Hair follicle dermal papilla cell (primary cell): ENCODE data around the gene ELMO2. TPM values are rescaled to one million over a fixed set of nuclear protein-coding genes. Genes with fewer than 3 reads are reported as not detected.

ENCODE experiments used
- total RNA-seq: library from RNA; depleted of rRNA; stranded (reverse); fragments of >200 nt; gene quantifications from 2 replicates; pipeline ENCODE4 v1.2.3, GENCODE V29; 2012

Gene ELMO2, protein sequence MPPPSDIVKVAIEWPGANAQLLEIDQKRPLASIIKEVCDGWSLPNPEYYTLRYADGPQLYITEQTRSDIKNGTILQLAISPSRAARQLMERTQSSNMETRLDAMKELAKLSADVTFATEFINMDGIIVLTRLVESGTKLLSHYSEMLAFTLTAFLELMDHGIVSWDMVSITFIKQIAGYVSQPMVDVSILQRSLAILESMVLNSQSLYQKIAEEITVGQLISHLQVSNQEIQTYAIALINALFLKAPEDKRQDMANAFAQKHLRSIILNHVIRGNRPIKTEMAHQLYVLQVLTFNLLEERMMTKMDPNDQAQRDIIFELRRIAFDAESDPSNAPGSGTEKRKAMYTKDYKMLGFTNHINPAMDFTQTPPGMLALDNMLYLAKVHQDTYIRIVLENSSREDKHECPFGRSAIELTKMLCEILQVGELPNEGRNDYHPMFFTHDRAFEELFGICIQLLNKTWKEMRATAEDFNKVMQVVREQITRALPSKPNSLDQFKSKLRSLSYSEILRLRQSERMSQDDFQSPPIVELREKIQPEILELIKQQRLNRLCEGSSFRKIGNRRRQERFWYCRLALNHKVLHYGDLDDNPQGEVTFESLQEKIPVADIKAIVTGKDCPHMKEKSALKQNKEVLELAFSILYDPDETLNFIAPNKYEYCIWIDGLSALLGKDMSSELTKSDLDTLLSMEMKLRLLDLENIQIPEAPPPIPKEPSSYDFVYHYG
- 64.8 and 80.3 TPM in 2 replicates for total RNA-seq

DNA sequence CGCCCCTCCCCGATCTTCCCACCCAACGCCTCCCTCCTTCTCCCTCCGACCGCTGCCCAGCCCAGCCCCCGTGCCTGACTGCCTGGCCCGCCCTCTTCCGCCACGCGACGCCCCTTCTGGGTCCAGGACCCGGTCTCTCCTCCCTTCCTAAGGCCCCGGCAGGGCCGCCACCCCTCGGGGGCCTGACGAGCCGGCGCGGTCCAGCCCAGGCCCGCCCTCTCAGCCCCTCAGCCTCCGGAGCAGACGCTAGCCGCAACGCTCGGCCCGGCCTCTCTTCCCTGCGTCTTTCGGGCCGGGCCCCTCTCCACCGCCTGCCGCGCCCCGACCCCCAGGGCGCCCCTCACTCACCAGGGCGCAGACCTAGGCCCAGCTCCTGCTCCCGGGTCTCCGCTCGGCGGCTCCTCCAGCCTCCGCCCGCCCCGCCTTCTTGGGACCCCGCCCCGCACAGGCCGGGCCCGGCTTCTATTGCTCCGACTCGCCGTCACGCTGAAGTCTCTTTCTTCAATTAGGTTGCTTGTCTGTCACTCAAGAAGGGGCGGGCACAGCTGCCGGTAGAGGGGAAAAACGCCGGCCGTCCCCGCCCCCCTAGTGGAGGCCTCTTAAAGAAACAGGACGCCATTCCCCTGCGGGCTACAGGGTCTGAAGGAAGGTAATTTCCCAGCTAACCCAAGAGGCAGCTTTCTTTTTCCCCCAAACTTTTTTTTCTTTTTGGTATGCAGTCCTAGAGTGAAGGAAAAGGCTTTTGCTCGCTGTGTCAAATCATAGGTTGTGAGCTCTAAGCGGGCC is at the start of gene ELMO2:
Gene ELMO2, minus strand, starts transcription at position 416 of the 786 bp plus-strand sequence. CDS start 12,133 bp downstream, outside the sequence.

Other genes starting within 250 kb of the ELMO2 start
- not detected in 2 replicates for gene CDH22, start 98.1 kb downstream of the ELMO2 start, total RNA-seq
- 1.9 and 4.1 TPM in 2 replicates for gene ZNF334, start 106.9 kb upstream of the ELMO2 start, total RNA-seq
- not detected in 2 replicates for gene OCSTAMP, start 144.0 kb upstream of the ELMO2 start, total RNA-seq
- 2.3 and 2.4 TPM in 2 replicates for gene SLC13A3, start 244.8 kb upstream of the ELMO2 start, total RNA-seq